Esophagus muscularis mucosa (tissue), 4 donors: Measurements from ENCODE around the gene DKKL1. TPM values are rescaled to one million over a fixed set of nuclear protein-coding genes. Genes with fewer than 3 reads are reported as not detected.

Experiments used
- DNase-seq: peaks from one replicate; pipeline ENCODE4 v3.0.0-alpha.2; 2017; ENCODE audit errors: extremely low spot score
- H3K27ac ChIP-seq, 4 donors: fragments of 200-600 bp; sonication (generic); replicated peaks in 1 of 4; 1 replicate in 3 of 4; 2 replicates in 1 of 4; pipeline ENCODE4 v1.5.1; 2016 to 2019; ENCODE audit warnings: mild to moderate bottlenecking in 1 of 4
- H3K27me3 ChIP-seq, 4 donors: fragments of 200-600 bp; sonication (generic); one replicate each; pipeline versions ENCODE4 v1.5.1 to v1.6.0; 2016 to 2019
- H3K36me3 ChIP-seq, 4 donors: fragments of 200-600 bp; sonication (generic); one replicate each; pipeline ENCODE4 v1.5.1; 2016 to 2019
- H3K4me1 ChIP-seq, 4 donors: fragments of 200-600 bp; sonication (generic); one replicate each; pipeline ENCODE4 v1.5.1; 2016 to 2019
- H3K4me3 ChIP-seq, 4 donors: fragments of 200-600 bp; sonication (generic); 1 replicate in 2 of 4; 2 replicates in 2 of 4; pipeline ENCODE4 v1.5.1; 2016 to 2019; ENCODE audit warnings: mild to moderate bottlenecking in 4 of 4, moderate library complexity in 1 of 4
- H3K9me3 ChIP-seq, 4 donors: fragments of 200-600 bp; sonication (generic); 1 replicate in 3 of 4; 2 replicates in 1 of 4; pipeline ENCODE4 v1.5.1; 2016 to 2019
- EP300 ChIP-seq: sonication (generic); formaldehyde crosslinking; IDR thresholded peaks from one replicate; pipeline ENCODE4 v1.6.1; 2017; ENCODE audit warnings: antibody characterized with exemption
- POLR2A ChIP-seq: fragments of 450-650 bp; IDR thresholded peaks from one replicate; pipeline ENCODE4 v1.6.1; 2017; ENCODE audit warnings: antibody characterized with exemption, moderate library complexity, mild to moderate bottlenecking, low read depth
- POLR2AphosphoS5 ChIP-seq, 2 donors: sonication (generic); formaldehyde crosslinking; IDR thresholded peaks; one replicate each; pipeline ENCODE4 v1.6.1; 2017; ENCODE audit warnings: antibody characterized with exemption in 2 of 2
- WGBS: methylation state at CpG from one replicate; pipeline ENCODE4 v1.1.5; 2018; 5-methylcytosine and 5-hydroxymethylcytosine counted together
- intact Hi-C: fragments of 100-400 bp; cut with DNase I; formaldehyde crosslinking; loops from one replicate; pipeline ENCODE4 v1.15.1; 2023
- total RNA-seq, 4 donors: library from RNA; depleted of rRNA; stranded (reverse); fragments of >200 nt; gene quantifications; one replicate each; pipeline versions ENCODE4 v1.1.0 to v1.2.1, GENCODE V29; 2016
- TF ChIP-seq, protein P1 (sequence below), 3 experiments: fragments of 200-600 bp in 2 of 3; fragments of 450-650 bp in 1 of 3; sonication (generic) in 2 of 3; IDR thresholded peaks; one replicate each; pipeline ENCODE4 v1.5.1; 2017 to 2019; ENCODE audit warnings: antibody characterized with exemption in 3 of 3, mild to moderate bottlenecking in 2 of 3, moderate library complexity in 1 of 3

DKKL1 gene
- total RNA-seq, 4 donors from 2014 or later = 0.40 to 0.83 (median 0.83) TPM; not detected in 1

- no peak for TF ChIP-seq POLR2AphosphoS5 (IDR thresholded peaks at IDR 0.05)
- TF ChIP-seq, protein P1, sequence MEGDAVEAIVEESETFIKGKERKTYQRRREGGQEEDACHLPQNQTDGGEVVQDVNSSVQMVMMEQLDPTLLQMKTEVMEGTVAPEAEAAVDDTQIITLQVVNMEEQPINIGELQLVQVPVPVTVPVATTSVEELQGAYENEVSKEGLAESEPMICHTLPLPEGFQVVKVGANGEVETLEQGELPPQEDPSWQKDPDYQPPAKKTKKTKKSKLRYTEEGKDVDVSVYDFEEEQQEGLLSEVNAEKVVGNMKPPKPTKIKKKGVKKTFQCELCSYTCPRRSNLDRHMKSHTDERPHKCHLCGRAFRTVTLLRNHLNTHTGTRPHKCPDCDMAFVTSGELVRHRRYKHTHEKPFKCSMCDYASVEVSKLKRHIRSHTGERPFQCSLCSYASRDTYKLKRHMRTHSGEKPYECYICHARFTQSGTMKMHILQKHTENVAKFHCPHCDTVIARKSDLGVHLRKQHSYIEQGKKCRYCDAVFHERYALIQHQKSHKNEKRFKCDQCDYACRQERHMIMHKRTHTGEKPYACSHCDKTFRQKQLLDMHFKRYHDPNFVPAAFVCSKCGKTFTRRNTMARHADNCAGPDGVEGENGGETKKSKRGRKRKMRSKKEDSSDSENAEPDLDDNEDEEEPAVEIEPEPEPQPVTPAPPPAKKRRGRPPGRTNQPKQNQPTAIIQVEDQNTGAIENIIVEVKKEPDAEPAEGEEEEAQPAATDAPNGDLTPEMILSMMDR (IDR thresholded peaks at IDR 0.05) = no peak
- no peak for TF ChIP-seq POLR2A
- no peak for TF ChIP-seq EP300
- intact Hi-C loops = loop anchor here (10.0 kb wide), 1 partner anchor 174 kb away; no protein-coding TSS in a partner anchor
- no peaks in the 10 kb centered on the region for H3K36me3 ChIP-seq
Observed at GRCh38 chr19:49390131-49390928, 26.7 kb downstream of the DKKL1 start.

GRCh38 chr19:49390929-49391359 is 27.3 kb downstream of the DKKL1 start:
- intact Hi-C loops = loop anchor here (10.0 kb wide), 1 partner anchor 174 kb away; no protein-coding TSS in a partner anchor
- Histone ChIP-seq H3K27ac (no peak overlapping the region), H3K9me3 (no peaks in the 10 kb centered on the region), H3K4me1 (peaks cover 0 to 14% (median 8%) of the 10 kb centered on the region in 4 donors), H3K27me3 (peaks cover 0 to 74% (median 0%) of the 10 kb centered on the region in 4 donors), H3K36me3 (no peaks in the 10 kb centered on the region), H3K4me3 (no peak overlapping the region)
- WGBS = 52% methylated on average over 9 of the region's 9 CpGs
- no peak for TF ChIP-seq POLR2A
- TF ChIP-seq POLR2AphosphoS5 (IDR thresholded peaks at IDR 0.05) = no peak
- TF ChIP-seq, protein P1 (IDR thresholded peaks at IDR 0.05) = no peak
- no peak for TF ChIP-seq EP300
- DNase-seq = no peak

More at GRCh38 chr19:49390131-49390928, 26.7 kb downstream of the DKKL1 start:
- H3K9me3 ChIP-seq = no peaks in the 10 kb centered on the region
- H3K27me3 ChIP-seq = peaks cover 0 to 68% (median 0%) of the 10 kb centered on the region in 4 donors
- H3K4me3 ChIP-seq = no peak overlapping the region
- H3K27ac ChIP-seq = no peak overlapping the region
- 73% methylated on average over 26 of the region's 26 CpGs for WGBS
- no peak for DNase-seq
- H3K4me1 ChIP-seq = peaks cover 0 to 14% (median 8%) of the 10 kb centered on the region in 4 donors

GRCh38 chr19:49391581-49392399 is 28.1 kb downstream of the DKKL1 start:
- intact Hi-C loops = loop anchor here (1.0 to 10.0 kb wide), 2 partner anchors 52 to 173 kb away; no protein-coding TSS in a partner anchor
- peaks cover 0 to 76% (median 0%) of the 10 kb centered on the region in 4 donors for H3K27me3 ChIP-seq
- H3K4me3 ChIP-seq = no peak overlapping the region
- H3K36me3 ChIP-seq = no peaks in the 10 kb centered on the region
- H3K4me1 ChIP-seq = peaks cover 0 to 14% (median 8%) of the 10 kb centered on the region in 4 donors
- H3K27ac ChIP-seq = no peak overlapping the region
- no peaks in the 10 kb centered on the region for H3K9me3 ChIP-seq
- TF ChIP-seq POLR2AphosphoS5 (IDR thresholded peaks at IDR 0.05) = peak in 1 of 2 donors; percentile 64
- TF ChIP-seq, protein P1 (IDR thresholded peaks at IDR 0.05) = peak; percentile 61 to 88 (median 83)
- TF ChIP-seq EP300 = no peak
- TF ChIP-seq POLR2A = no peak
- DNase-seq = no peak
- 23% methylated on average over 14 of the region's 14 CpGs for whole genome bisulfite sequencing

- peaks cover 0 to 5% (median 0%) of the 10 kb centered on the region in 4 donors for H3K4me1 ChIP-seq
- H3K27ac ChIP-seq = no peak overlapping the region
- no peaks in the 10 kb centered on the region for H3K36me3 ChIP-seq
- TF ChIP-seq EP300 = no peak
- no peak for TF ChIP-seq POLR2AphosphoS5 (IDR thresholded peaks at IDR 0.05)
- TF ChIP-seq POLR2A = no peak
- TF ChIP-seq, protein P1 (IDR thresholded peaks at IDR 0.05) = no peak
- no peaks in the 10 kb centered on the region for H3K9me3 ChIP-seq
- no peak for DNase-seq
- intact Hi-C loops = loop anchor here (10.0 kb wide), 1 partner anchor 171 kb away; no protein-coding TSS in a partner anchor
- no peak overlapping the region for H3K4me3 ChIP-seq
- H3K27me3 ChIP-seq = peaks cover 0 to 80% (median 0%) of the 10 kb centered on the region in 4 donors
- WGBS = 69% methylated on average over 5 of the region's 5 CpGs
Observed at GRCh38 chr19:49393881-49394280, 30.2 kb downstream of the DKKL1 start.
